Ishikawa (cell line): ENCODE measurements around the gene TNC.

Source experiments
- CEBPB ChIP-seq: IDR thresholded peaks from 2 replicates; pipeline ENCODE4 v1.6.1; 2012
- CREB1 ChIP-seq: IDR thresholded peaks from 2 replicates; pipeline ENCODE4 v1.6.1; 2012; ENCODE audit warnings: low read depth
- EGR1 ChIP-seq: IDR thresholded peaks from 2 replicates; pipeline ENCODE4 v1.6.1; 2012
- EP300 ChIP-seq: IDR thresholded peaks from 2 replicates; pipeline ENCODE4 v1.6.1; 2012; ENCODE audit warnings: borderline replicate concordance
- FOXM1 ChIP-seq: IDR thresholded peaks from 2 replicates; pipeline ENCODE4 v1.6.1; 2012; ENCODE audit warnings: low read depth, borderline replicate concordance
- MAX ChIP-seq: IDR thresholded peaks from 2 replicates; pipeline ENCODE4 v1.6.1; 2012
- NFIC ChIP-seq: IDR thresholded peaks from 2 replicates; pipeline ENCODE4 v1.6.1; 2012
- RAD21 ChIP-seq: IDR thresholded peaks from 2 replicates; pipeline ENCODE4 v1.6.1; 2012; ENCODE audit warnings: low read depth
- TAF1 ChIP-seq: IDR thresholded peaks from 2 replicates; pipeline ENCODE4 v1.6.1; 2012; ENCODE audit warnings: low read depth, mild to moderate bottlenecking
- TCF12 ChIP-seq: IDR thresholded peaks from 2 replicates; pipeline ENCODE4 v1.6.1; 2012; ENCODE audit warnings: low read depth
- TEAD4 ChIP-seq: IDR thresholded peaks from 2 replicates; pipeline ENCODE4 v1.6.1; 2012
- USF1 ChIP-seq: IDR thresholded peaks from 2 replicates; pipeline ENCODE4 v1.6.1; 2012
- YY1 ChIP-seq: IDR thresholded peaks from 2 replicates; pipeline ENCODE4 v1.6.1; 2012; ENCODE audit warnings: low read depth
- ZBTB7A ChIP-seq: IDR thresholded peaks from 2 replicates; pipeline ENCODE4 v1.6.1; 2012; ENCODE audit warnings: low read depth
- TF ChIP-seq, protein P1 (sequence below): IDR thresholded peaks from 2 replicates; pipeline ENCODE4 v1.6.1; 2012; ENCODE audit warnings: low read depth, mild to moderate bottlenecking

TNC gene

GRCh38 chr9:115050002-115050490 lies 67.9 kb downstream of the TNC start:
- TF ChIP-seq CEBPB (no peak), FOXM1 (no peak), NFIC (no peak), MAX (no peak), EP300 (no peak), TCF12 (no peak), USF1 (no peak)
- TF ChIP-seq, protein P1, sequence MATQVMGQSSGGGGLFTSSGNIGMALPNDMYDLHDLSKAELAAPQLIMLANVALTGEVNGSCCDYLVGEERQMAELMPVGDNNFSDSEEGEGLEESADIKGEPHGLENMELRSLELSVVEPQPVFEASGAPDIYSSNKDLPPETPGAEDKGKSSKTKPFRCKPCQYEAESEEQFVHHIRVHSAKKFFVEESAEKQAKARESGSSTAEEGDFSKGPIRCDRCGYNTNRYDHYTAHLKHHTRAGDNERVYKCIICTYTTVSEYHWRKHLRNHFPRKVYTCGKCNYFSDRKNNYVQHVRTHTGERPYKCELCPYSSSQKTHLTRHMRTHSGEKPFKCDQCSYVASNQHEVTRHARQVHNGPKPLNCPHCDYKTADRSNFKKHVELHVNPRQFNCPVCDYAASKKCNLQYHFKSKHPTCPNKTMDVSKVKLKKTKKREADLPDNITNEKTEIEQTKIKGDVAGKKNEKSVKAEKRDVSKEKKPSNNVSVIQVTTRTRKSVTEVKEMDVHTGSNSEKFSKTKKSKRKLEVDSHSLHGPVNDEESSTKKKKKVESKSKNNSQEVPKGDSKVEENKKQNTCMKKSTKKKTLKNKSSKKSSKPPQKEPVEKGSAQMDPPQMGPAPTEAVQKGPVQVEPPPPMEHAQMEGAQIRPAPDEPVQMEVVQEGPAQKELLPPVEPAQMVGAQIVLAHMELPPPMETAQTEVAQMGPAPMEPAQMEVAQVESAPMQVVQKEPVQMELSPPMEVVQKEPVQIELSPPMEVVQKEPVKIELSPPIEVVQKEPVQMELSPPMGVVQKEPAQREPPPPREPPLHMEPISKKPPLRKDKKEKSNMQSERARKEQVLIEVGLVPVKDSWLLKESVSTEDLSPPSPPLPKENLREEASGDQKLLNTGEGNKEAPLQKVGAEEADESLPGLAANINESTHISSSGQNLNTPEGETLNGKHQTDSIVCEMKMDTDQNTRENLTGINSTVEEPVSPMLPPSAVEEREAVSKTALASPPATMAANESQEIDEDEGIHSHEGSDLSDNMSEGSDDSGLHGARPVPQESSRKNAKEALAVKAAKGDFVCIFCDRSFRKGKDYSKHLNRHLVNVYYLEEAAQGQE: no peak

DNA sequence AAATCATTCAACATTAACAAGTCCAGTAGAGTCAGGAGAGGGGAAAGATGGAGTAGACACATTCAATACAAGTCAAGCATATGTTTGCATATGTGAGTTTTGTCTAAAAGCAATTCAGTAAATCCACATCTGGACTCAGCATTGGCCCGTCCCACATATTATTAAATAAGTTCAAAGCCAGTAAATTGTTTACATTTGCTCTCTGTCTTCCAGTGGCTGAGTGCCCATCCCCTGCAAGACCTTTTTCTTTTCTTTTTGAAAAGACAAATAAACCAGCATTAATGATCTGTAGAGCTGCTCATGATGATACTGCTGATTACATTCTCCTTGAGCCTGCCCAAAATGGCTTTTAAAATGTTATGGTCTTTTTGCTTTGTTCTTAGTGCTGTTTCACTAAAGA lies 71.1 kb downstream of the TNC start:
- no peak for TF ChIP-seq USF1
- TF ChIP-seq CREB1: no peak
- TF ChIP-seq YY1: no peak
- TF ChIP-seq NFIC: no peak
- TF ChIP-seq, protein P1: no peak
- no peak for TF ChIP-seq ZBTB7A
- TF ChIP-seq TEAD4: no peak
- TF ChIP-seq CEBPB: no peak

DNA sequence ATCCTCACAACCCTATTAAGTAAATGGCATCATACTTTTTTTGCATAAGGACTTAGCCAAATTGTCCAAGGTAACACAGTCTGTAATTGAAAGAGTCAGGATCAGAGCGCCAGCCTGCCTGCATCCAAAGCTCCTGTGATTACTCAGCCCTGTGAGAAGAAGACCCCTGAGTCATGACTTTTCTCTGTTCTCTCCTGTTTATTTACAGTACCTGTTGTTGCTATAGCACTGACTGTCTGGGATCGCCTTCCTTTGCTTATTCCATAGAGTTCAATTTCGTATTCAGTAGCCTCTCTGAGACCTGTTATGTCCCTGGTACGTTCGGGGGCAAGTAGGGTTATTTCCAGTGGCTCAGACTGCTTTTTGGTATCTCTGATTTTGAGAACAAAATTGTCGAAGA lies 71.8 kb downstream of the TNC start:
- TF ChIP-seq MAX (no peak), USF1 (no peak), RAD21 (no peak), CEBPB (no peak), NFIC (no peak), TEAD4 (no peak), ZBTB7A (no peak), EGR1 (no peak), TCF12 (no peak), CREB1 (no peak), TAF1 (no peak)
- TF ChIP-seq, protein P1: no peak

- TF ChIP-seq USF1 (no peak), EGR1 (no peak), NFIC (no peak), EP300 (no peak), FOXM1 (no peak), TEAD4 (no peak)
Measured at GRCh38 chr9:115043632-115044031, 74.3 kb downstream of the TNC start.
